Suprapubic skin (tissue), 3 donors: Measurements from ENCODE around the gene DHX35.

Source experiments
- POLR2AphosphoS5 ChIP-seq, 3 donors: sonication (generic); formaldehyde crosslinking; IDR thresholded peaks; one replicate each; pipeline ENCODE4 v1.6.1; 2017; ENCODE audit warnings: antibody characterized with exemption in 3 of 3
- TF ChIP-seq, protein P1 (sequence below), 2 donors: fragments of 200-600 bp in 1 of 2; fragments of 450-650 bp in 1 of 2; sonication (generic) in 1 of 2; IDR thresholded peaks; one replicate each; pipeline ENCODE4 v1.5.1; 2016 to 2019; ENCODE audit warnings: antibody characterized with exemption in 2 of 2, mild to moderate bottlenecking in 1 of 2, moderate library complexity in 1 of 2

- TF ChIP-seq, protein P1, sequence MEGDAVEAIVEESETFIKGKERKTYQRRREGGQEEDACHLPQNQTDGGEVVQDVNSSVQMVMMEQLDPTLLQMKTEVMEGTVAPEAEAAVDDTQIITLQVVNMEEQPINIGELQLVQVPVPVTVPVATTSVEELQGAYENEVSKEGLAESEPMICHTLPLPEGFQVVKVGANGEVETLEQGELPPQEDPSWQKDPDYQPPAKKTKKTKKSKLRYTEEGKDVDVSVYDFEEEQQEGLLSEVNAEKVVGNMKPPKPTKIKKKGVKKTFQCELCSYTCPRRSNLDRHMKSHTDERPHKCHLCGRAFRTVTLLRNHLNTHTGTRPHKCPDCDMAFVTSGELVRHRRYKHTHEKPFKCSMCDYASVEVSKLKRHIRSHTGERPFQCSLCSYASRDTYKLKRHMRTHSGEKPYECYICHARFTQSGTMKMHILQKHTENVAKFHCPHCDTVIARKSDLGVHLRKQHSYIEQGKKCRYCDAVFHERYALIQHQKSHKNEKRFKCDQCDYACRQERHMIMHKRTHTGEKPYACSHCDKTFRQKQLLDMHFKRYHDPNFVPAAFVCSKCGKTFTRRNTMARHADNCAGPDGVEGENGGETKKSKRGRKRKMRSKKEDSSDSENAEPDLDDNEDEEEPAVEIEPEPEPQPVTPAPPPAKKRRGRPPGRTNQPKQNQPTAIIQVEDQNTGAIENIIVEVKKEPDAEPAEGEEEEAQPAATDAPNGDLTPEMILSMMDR (IDR thresholded peaks at IDR 0.05) = no peak
- no peak for TF ChIP-seq POLR2AphosphoS5 (IDR thresholded peaks at IDR 0.05)
Measured at GRCh38 chr20:38965264-38965663, 3.1 kb downstream of the DHX35 start.
